Esophagus squamous epithelium (tissue), 4 donors: ENCODE results near the gene MCHR2.

ENCODE experiments used
- CTCF ChIP-seq, 6 experiments: fragments of 450-650 bp in 4 of 6; fragments of 200-600 bp in 2 of 6; sonication (generic) in 2 of 6; IDR thresholded peaks; one replicate each; pipeline ENCODE4 v1.5.1; 2016 to 2019; ENCODE audit warnings: antibody characterized with exemption in 6 of 6, mild to moderate bottlenecking in 4 of 6, moderate library complexity in 4 of 6
- POLR2A ChIP-seq, 4 donors: fragments of 450-650 bp; IDR thresholded peaks; one replicate each; pipeline ENCODE4 v1.6.1; 2017; ENCODE audit warnings: antibody characterized with exemption in 4 of 4, mild to moderate bottlenecking in 4 of 4, moderate library complexity in 3 of 4

- TF ChIP-seq CTCF (IDR thresholded peaks at IDR 0.05) (no peak), POLR2A (IDR thresholded peaks at IDR 0.05) (no peak)
Observed at GRCh38 chr6:99951016-99951805, 42.8 kb downstream of the MCHR2 start.
